Measurements from ENCODE around the gene ARNT2. TPM values are rescaled to one million over a fixed set of nuclear protein-coding genes. Genes with fewer than 3 reads are reported as not detected.

The ARNT2 gene
- total and polyA plus RNA-seq, 2 experiments from 2014 or later: 4.6 to 11.6 TPM

- no peak for TF ChIP-seq EZH2phosphoT487 (IDR thresholded peaks at IDR 0.05; ENCODE audit: unreplicated experiment)
- no peak for TF ChIP-seq JUNB (IDR thresholded peaks at IDR 0.05; ENCODE audit: unreplicated experiment)
- TF ChIP-seq STAT1 (IDR thresholded peaks at IDR 0.05; ENCODE audit: unreplicated experiment): no peak
- TF ChIP-seq ZNF114 (CRISPR knock-in tag; IDR thresholded peaks at IDR 0.05): no peak
- TF ChIP-seq, protein P1, sequence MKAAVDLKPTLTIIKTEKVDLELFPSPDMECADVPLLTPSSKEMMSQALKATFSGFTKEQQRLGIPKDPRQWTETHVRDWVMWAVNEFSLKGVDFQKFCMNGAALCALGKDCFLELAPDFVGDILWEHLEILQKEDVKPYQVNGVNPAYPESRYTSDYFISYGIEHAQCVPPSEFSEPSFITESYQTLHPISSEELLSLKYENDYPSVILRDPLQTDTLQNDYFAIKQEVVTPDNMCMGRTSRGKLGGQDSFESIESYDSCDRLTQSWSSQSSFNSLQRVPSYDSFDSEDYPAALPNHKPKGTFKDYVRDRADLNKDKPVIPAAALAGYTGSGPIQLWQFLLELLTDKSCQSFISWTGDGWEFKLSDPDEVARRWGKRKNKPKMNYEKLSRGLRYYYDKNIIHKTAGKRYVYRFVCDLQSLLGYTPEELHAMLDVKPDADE (IDR thresholded peaks at IDR 0.05): no peak
- TF ChIP-seq REST (IDR thresholded peaks at IDR 0.05; ENCODE audit: unreplicated experiment): no peak
- TF ChIP-seq NANOG (IDR thresholded peaks at IDR 0.05; ENCODE audit: borderline replicate concordance): no peak
- no peak for TF ChIP-seq CREB1 (CRISPR knock-in tag; IDR thresholded peaks at IDR 0.05; ENCODE audit: low read depth)
- TF ChIP-seq, protein P2, sequence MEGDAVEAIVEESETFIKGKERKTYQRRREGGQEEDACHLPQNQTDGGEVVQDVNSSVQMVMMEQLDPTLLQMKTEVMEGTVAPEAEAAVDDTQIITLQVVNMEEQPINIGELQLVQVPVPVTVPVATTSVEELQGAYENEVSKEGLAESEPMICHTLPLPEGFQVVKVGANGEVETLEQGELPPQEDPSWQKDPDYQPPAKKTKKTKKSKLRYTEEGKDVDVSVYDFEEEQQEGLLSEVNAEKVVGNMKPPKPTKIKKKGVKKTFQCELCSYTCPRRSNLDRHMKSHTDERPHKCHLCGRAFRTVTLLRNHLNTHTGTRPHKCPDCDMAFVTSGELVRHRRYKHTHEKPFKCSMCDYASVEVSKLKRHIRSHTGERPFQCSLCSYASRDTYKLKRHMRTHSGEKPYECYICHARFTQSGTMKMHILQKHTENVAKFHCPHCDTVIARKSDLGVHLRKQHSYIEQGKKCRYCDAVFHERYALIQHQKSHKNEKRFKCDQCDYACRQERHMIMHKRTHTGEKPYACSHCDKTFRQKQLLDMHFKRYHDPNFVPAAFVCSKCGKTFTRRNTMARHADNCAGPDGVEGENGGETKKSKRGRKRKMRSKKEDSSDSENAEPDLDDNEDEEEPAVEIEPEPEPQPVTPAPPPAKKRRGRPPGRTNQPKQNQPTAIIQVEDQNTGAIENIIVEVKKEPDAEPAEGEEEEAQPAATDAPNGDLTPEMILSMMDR (conservative IDR thresholded peaks at IDR 0.05; ENCODE audit: low read depth in 2 of 2): no peak
- no peak for TF ChIP-seq ZNF462 (CRISPR knock-in tag; IDR thresholded peaks at IDR 0.05)
- no peak for TF ChIP-seq ZNF331 (CRISPR knock-in tag; IDR thresholded peaks at IDR 0.05; ENCODE audit: low read depth)
- TF ChIP-seq POLR2AphosphoS5 (IDR thresholded peaks at IDR 0.05; ENCODE audit: low read depth): no peak
- no peak for TF ChIP-seq EZH2 (IDR thresholded peaks at IDR 0.05; ENCODE audit: low read depth, unreplicated experiment)
- ATAC-seq (no peak), DNase-seq (ENCODE audit: low spot score) (no peak)
- Histone ChIP-seq H3K4me2 (no peak overlapping the region), H3F3A (replicated peaks; ENCODE audit: low read depth) (no peaks in the 10 kb centered on the region), H3K79me2 (replicated peaks; ENCODE audit: insufficient read depth) (no peaks in the 10 kb centered on the region), H3K4me3 (no peak overlapping the region), H3K27ac (ENCODE audit: low read depth) (no peak overlapping the region), H4K20me1 (replicated peaks; ENCODE audit: insufficient read depth) (no peaks in the 10 kb centered on the region), H3K27me3 (ENCODE audit: insufficient read depth) (no peaks in the 10 kb centered on the region), H3K4me1 (ENCODE audit: insufficient read depth) (peaks cover 6% of the 10 kb centered on the region), H3K9me2 (ENCODE audit: insufficient read depth) (no peaks in the 10 kb centered on the region), H3K36me3 (ENCODE audit: insufficient read depth) (no peaks in the 10 kb centered on the region), H2AFZ (no peak overlapping the region)
- Mint-ChIP-seq H3K27ac (no peak overlapping the region; the same call in 1 of the 2 replicates), H3K9me3 (no peaks in the 10 kb centered on the region), H3K4me3 (no peak overlapping the region), H3K27me3 (ENCODE audit: insufficient read depth, low read depth, poor library complexity) (peaks cover 8% of the 10 kb centered on the region), H3K4me1 (peaks cover 27% of the 10 kb centered on the region), H3K36me3 (ENCODE audit: low read depth) (peaks cover 9% of the 10 kb centered on the region; the same call in 2 of the 3 replicates)
Measured at GRCh38 chr15:80564056-80564455, 159.9 kb downstream of the ARNT2 start.
